CD4-positive, alpha-beta T cell treated with Interleukin-4 for 1 hour (primary cell): ENCODE results near the gene ALAS1.
"Not testable (repeated sequence)": the region's sequence is repeated elsewhere in the genome, so short reads cannot be mapped to it uniquely, and the experiment has no call there.

Experiments used
- DNase-seq, 2 donors: peaks; one replicate each; pipeline ENCODE4 v3.0.0-alpha.2; 2020 to 2022

ALAS1 gene

GRCh38 chr3:52197842-52198625 is at the start of gene ALAS1:
Gene ALAS1, plus strand, starts transcription at chr3:52198160. Its CDS starts 1,082 bp downstream, at chr3:52199242.
- DNase-seq = peak; percentile 93 to 94

GRCh38 chr3:52149021-52149420 is 48.9 kb upstream of the ALAS1 start:
- DNase-seq = no peak

GRCh38 chr3:52149726-52150125 is 48.2 kb upstream of the ALAS1 start:
- DNase-seq = no peak

- DNase-seq = no peak
These were observed 47.6 kb upstream of the ALAS1 start for GRCh38 chr3:52150357-52150756.

GRCh38 chr3:52150860-52151259 is 47.1 kb upstream of the ALAS1 start:
- no peak for DNase-seq

GRCh38 chr3:52151991-52152390 is 46.0 kb upstream of the ALAS1 start:
- DNase-seq = not testable (repeated sequence)

- no peak for DNase-seq
These were observed 44.4 kb upstream of the ALAS1 start for GRCh38 chr3:52153389-52154096.

- peak; percentile 88 to 91 for DNase-seq
These were observed 43.5 kb upstream of the ALAS1 start, which contains the start of gene POC1A for GRCh38 chr3:52154135-52155094. Gene POC1A, minus strand, starts transcription at chr3:52154423. Its CDS starts 51 bp downstream, at chr3:52154372.

GRCh38 chr3:52155912-52156311 is 42.0 kb upstream of the ALAS1 start:
- DNase-seq = no peak

- no peak for DNase-seq
These were observed 38.5 kb upstream of the ALAS1 start for GRCh38 chr3:52159503-52159902.

- no peak for DNase-seq
These were observed 35.6 kb upstream of the ALAS1 start for GRCh38 chr3:52162250-52162872.

GRCh38 chr3:52167240-52167639 is 30.7 kb upstream of the ALAS1 start:
- DNase-seq = no peak

GRCh38 chr3:52170217-52170616 is 27.7 kb upstream of the ALAS1 start:
- not testable (repeated sequence) for DNase-seq

- no peak for DNase-seq
These were observed 26.3 kb upstream of the ALAS1 start for GRCh38 chr3:52171514-52172261.

GRCh38 chr3:52172262-52172757 is 25.6 kb upstream of the ALAS1 start:
- no peak for DNase-seq

GRCh38 chr3:52173101-52173500 is 24.9 kb upstream of the ALAS1 start:
- DNase-seq = no peak

GRCh38 chr3:52174896-52175295 is 23.1 kb upstream of the ALAS1 start:
- DNase-seq = peak in 1 of 2 donors; percentile 68

GRCh38 chr3:52175416-52176179 is 22.4 kb upstream of the ALAS1 start:
- no peak for DNase-seq

- DNase-seq = no peak
These were observed 21.7 kb upstream of the ALAS1 start for GRCh38 chr3:52176180-52176752.
